ENCODE results near the gene HPGDS.

HPGDS gene

GRCh38 chr4:94359221-94359620 lies 16.6 kb upstream of the HPGDS start:
- Histone ChIP-seq H3K9ac (ENCODE audit: low read depth in 1 of 2, low read length in 2 of 2) (no peak overlapping the region), H3K9me3 (ENCODE audit: control insufficient read depth in 2 of 2, low read length in 2 of 2) (no peaks in the 10 kb centered on the region), H3K27me3 (ENCODE audit: control insufficient read depth in 2 of 2, insufficient read depth in 2 of 2, low read length in 2 of 2) (no peaks in the 10 kb centered on the region), H3K27ac (ENCODE audit: low read depth in 2 of 2, low read length in 2 of 2) (no peak overlapping the region), H3K4me1 (ENCODE audit: control insufficient read depth in 2 of 2, insufficient read depth in 2 of 2, low read length in 2 of 2) (no peaks in the 10 kb centered on the region), H3K36me3 (ENCODE audit: control insufficient read depth in 2 of 2, insufficient read depth in 2 of 2, low read length in 2 of 2) (no peaks in the 10 kb centered on the region), H3K4me3 (ENCODE audit: low read length in 2 of 2) (no peak overlapping the region)

DNA sequence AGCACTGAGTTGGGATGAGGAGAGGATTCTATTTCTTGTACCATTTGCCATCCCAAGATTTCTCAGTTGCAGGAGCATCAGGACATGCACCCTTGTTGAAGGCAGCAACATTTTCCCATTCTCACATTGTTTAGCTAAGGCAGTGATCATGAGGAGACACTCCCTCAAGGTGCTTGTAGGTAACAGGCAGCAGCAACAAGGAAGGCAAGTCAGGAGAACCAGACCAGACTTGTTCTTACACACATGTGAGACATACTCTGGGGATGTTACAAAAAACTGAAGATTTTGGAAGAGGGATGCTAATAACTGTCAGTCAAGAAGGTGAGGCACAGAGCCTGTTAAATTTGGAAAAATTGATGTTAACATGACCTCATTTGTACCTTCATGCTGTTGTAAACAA lies 15.5 kb upstream of the HPGDS start:
- Histone ChIP-seq H3K9ac (ENCODE audit: low read depth in 1 of 2, low read length in 2 of 2) (no peak overlapping the region), H3K4me3 (ENCODE audit: low read length in 2 of 2) (no peak overlapping the region), H3K27me3 (ENCODE audit: control insufficient read depth in 2 of 2, insufficient read depth in 2 of 2, low read length in 2 of 2) (no peaks in the 10 kb centered on the region), H3K4me1 (ENCODE audit: control insufficient read depth in 2 of 2, insufficient read depth in 2 of 2, low read length in 2 of 2) (no peaks in the 10 kb centered on the region), H3K36me3 (ENCODE audit: control insufficient read depth in 2 of 2, insufficient read depth in 2 of 2, low read length in 2 of 2) (no peaks in the 10 kb centered on the region), H3K27ac (ENCODE audit: low read depth in 2 of 2, low read length in 2 of 2) (no peak overlapping the region), H3K9me3 (ENCODE audit: control insufficient read depth in 2 of 2, low read length in 2 of 2) (no peaks in the 10 kb centered on the region)

- no peaks in the 10 kb centered on the region for H3K9me3 ChIP-seq (ENCODE audit: control insufficient read depth in 2 of 2, low read length in 2 of 2)
- no peak overlapping the region for H3K9ac ChIP-seq (ENCODE audit: low read depth in 1 of 2, low read length in 2 of 2)
- H3K36me3 ChIP-seq (ENCODE audit: control insufficient read depth in 2 of 2, insufficient read depth in 2 of 2, low read length in 2 of 2): no peaks in the 10 kb centered on the region
- no peak overlapping the region for H3K4me3 ChIP-seq (ENCODE audit: low read length in 2 of 2)
- H3K4me1 ChIP-seq (ENCODE audit: control insufficient read depth in 2 of 2, insufficient read depth in 2 of 2, low read length in 2 of 2): no peaks in the 10 kb centered on the region
- H3K27ac ChIP-seq (ENCODE audit: low read depth in 2 of 2, low read length in 2 of 2): no peak overlapping the region
- no peaks in the 10 kb centered on the region for H3K27me3 ChIP-seq (ENCODE audit: control insufficient read depth in 2 of 2, insufficient read depth in 2 of 2, low read length in 2 of 2)
Observed at GRCh38 chr4:94357624-94358023, 15.0 kb upstream of the HPGDS start.

- H3K9me3 ChIP-seq (ENCODE audit: control insufficient read depth in 2 of 2, low read length in 2 of 2): no peaks in the 10 kb centered on the region
Observed at GRCh38 chr4:94356444-94356843, 13.8 kb upstream of the HPGDS start.

DNA sequence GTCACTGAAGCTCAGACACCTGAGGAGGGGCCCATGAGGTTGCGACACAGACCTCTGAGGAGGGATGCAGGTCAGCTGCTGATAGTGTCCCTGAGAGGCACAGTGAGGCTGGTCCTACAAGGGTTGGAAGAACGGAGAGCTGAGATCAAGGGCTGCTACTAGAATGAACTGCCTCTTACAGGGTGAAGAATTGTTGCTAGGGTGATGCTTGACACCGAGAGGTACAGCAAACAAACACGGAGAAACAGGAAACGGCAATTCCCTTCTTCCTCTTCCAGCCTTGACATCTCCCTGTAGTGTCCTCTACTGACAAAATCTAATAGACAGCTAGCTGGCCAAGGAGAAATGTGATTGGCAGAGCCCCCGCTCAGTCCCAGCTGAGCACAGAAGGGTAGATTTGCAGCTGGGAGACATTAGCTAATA lies 11.8 kb upstream of the HPGDS start:
- no peaks in the 10 kb centered on the region for H3K27me3 ChIP-seq (ENCODE audit: control insufficient read depth in 2 of 2, insufficient read depth in 2 of 2, low read length in 2 of 2)
- no peak overlapping the region for H3K9ac ChIP-seq (ENCODE audit: low read depth in 1 of 2, low read length in 2 of 2)
- H3K9me3 ChIP-seq (ENCODE audit: control insufficient read depth in 2 of 2, low read length in 2 of 2): no peaks in the 10 kb centered on the region
- H3K4me1 ChIP-seq (ENCODE audit: control insufficient read depth in 2 of 2, insufficient read depth in 2 of 2, low read length in 2 of 2): no peaks in the 10 kb centered on the region
- H3K27ac ChIP-seq (ENCODE audit: low read depth in 2 of 2, low read length in 2 of 2): no peak overlapping the region
- no peak overlapping the region for H3K4me3 ChIP-seq (ENCODE audit: low read length in 2 of 2)
- H3K36me3 ChIP-seq (ENCODE audit: control insufficient read depth in 2 of 2, insufficient read depth in 2 of 2, low read length in 2 of 2): no peaks in the 10 kb centered on the region

More at GRCh38 chr4:94356444-94356843, 13.8 kb upstream of the HPGDS start:
- Histone ChIP-seq H3K4me3 (ENCODE audit: low read length in 2 of 2) (no peak overlapping the region), H3K27ac (ENCODE audit: low read depth in 2 of 2, low read length in 2 of 2) (no peak overlapping the region), H3K9ac (ENCODE audit: low read depth in 1 of 2, low read length in 2 of 2) (no peak overlapping the region), H3K4me1 (ENCODE audit: control insufficient read depth in 2 of 2, insufficient read depth in 2 of 2, low read length in 2 of 2) (no peaks in the 10 kb centered on the region), H3K36me3 (ENCODE audit: control insufficient read depth in 2 of 2, insufficient read depth in 2 of 2, low read length in 2 of 2) (no peaks in the 10 kb centered on the region), H3K27me3 (ENCODE audit: control insufficient read depth in 2 of 2, insufficient read depth in 2 of 2, low read length in 2 of 2) (no peaks in the 10 kb centered on the region)

DNA sequence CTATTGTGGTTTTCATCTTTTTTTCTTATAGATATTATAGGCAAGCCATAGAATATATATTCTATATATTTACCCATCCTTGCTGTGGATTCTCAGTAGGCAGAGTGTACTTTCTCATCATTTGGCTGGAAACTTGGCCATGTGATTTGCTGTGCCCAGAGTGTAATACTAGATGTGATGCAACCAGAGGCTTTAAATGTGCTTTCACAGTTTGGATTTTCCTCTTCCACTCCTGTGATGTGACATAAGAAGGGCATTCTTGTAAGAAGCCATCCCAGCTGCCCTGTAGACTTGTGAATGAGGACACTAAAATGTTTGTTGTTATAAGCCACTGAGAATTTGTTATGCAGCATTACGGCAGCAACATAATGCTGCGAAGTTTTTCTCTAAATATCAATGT lies 10.4 kb upstream of the HPGDS start:
- Histone ChIP-seq H3K36me3 (ENCODE audit: control insufficient read depth in 2 of 2, insufficient read depth in 2 of 2, low read length in 2 of 2) (no peaks in the 10 kb centered on the region), H3K27me3 (ENCODE audit: control insufficient read depth in 2 of 2, insufficient read depth in 2 of 2, low read length in 2 of 2) (no peaks in the 10 kb centered on the region), H3K9me3 (ENCODE audit: control insufficient read depth in 2 of 2, low read length in 2 of 2) (no peaks in the 10 kb centered on the region), H3K27ac (ENCODE audit: low read depth in 2 of 2, low read length in 2 of 2) (no peak overlapping the region), H3K4me1 (ENCODE audit: control insufficient read depth in 2 of 2, insufficient read depth in 2 of 2, low read length in 2 of 2) (no peaks in the 10 kb centered on the region), H3K9ac (ENCODE audit: low read depth in 1 of 2, low read length in 2 of 2) (no peak overlapping the region), H3K4me3 (ENCODE audit: low read length in 2 of 2) (no peak overlapping the region)

- no peak overlapping the region for H3K27ac ChIP-seq (ENCODE audit: low read depth in 2 of 2, low read length in 2 of 2)
- no peak overlapping the region for H3K9ac ChIP-seq (ENCODE audit: low read depth in 1 of 2, low read length in 2 of 2)
- H3K4me3 ChIP-seq (ENCODE audit: low read length in 2 of 2): no peak overlapping the region
- H3K9me3 ChIP-seq (ENCODE audit: control insufficient read depth in 2 of 2, low read length in 2 of 2): no peaks in the 10 kb centered on the region
- H3K27me3 ChIP-seq (ENCODE audit: control insufficient read depth in 2 of 2, insufficient read depth in 2 of 2, low read length in 2 of 2): no peaks in the 10 kb centered on the region
- no peaks in the 10 kb centered on the region for H3K4me1 ChIP-seq (ENCODE audit: control insufficient read depth in 2 of 2, insufficient read depth in 2 of 2, low read length in 2 of 2)
- H3K36me3 ChIP-seq (ENCODE audit: control insufficient read depth in 2 of 2, insufficient read depth in 2 of 2, low read length in 2 of 2): no peaks in the 10 kb centered on the region
Observed at GRCh38 chr4:94352163-94352562, 9.5 kb upstream of the HPGDS start.

- Histone ChIP-seq H3K9ac (ENCODE audit: low read depth in 1 of 2, low read length in 2 of 2) (no peak overlapping the region), H3K9me3 (ENCODE audit: control insufficient read depth in 2 of 2, low read length in 2 of 2) (no peaks in the 10 kb centered on the region), H3K36me3 (ENCODE audit: control insufficient read depth in 2 of 2, insufficient read depth in 2 of 2, low read length in 2 of 2) (no peaks in the 10 kb centered on the region), H3K4me3 (ENCODE audit: low read length in 2 of 2) (no peak overlapping the region), H3K27ac (ENCODE audit: low read depth in 2 of 2, low read length in 2 of 2) (no peak overlapping the region), H3K4me1 (ENCODE audit: control insufficient read depth in 2 of 2, insufficient read depth in 2 of 2, low read length in 2 of 2) (no peaks in the 10 kb centered on the region), H3K27me3 (ENCODE audit: control insufficient read depth in 2 of 2, insufficient read depth in 2 of 2, low read length in 2 of 2) (no peaks in the 10 kb centered on the region)
Observed at GRCh38 chr4:94351319-94351718, 8.7 kb upstream of the HPGDS start.

- Histone ChIP-seq H3K27ac (ENCODE audit: low read depth in 2 of 2, low read length in 2 of 2) (no peak overlapping the region), H3K9ac (ENCODE audit: low read depth in 1 of 2, low read length in 2 of 2) (no peak overlapping the region)
Observed at GRCh38 chr4:94350095-94350494, 7.5 kb upstream of the HPGDS start.

GRCh38 chr4:94349193-94349592 lies 6.6 kb upstream of the HPGDS start:
- Histone ChIP-seq H3K4me3 (ENCODE audit: low read length in 2 of 2) (no peak overlapping the region), H3K9me3 (ENCODE audit: control insufficient read depth in 2 of 2, low read length in 2 of 2) (no peaks in the 10 kb centered on the region), H3K9ac (ENCODE audit: low read depth in 1 of 2, low read length in 2 of 2) (no peak overlapping the region), H3K36me3 (ENCODE audit: control insufficient read depth in 2 of 2, insufficient read depth in 2 of 2, low read length in 2 of 2) (no peaks in the 10 kb centered on the region), H3K27me3 (ENCODE audit: control insufficient read depth in 2 of 2, insufficient read depth in 2 of 2, low read length in 2 of 2) (no peaks in the 10 kb centered on the region), H3K4me1 (ENCODE audit: control insufficient read depth in 2 of 2, insufficient read depth in 2 of 2, low read length in 2 of 2) (no peaks in the 10 kb centered on the region), H3K27ac (ENCODE audit: low read depth in 2 of 2, low read length in 2 of 2) (no peak overlapping the region)

More at GRCh38 chr4:94350095-94350494, 7.5 kb upstream of the HPGDS start:
- Histone ChIP-seq H3K9me3 (ENCODE audit: control insufficient read depth in 2 of 2, low read length in 2 of 2) (no peaks in the 10 kb centered on the region), H3K4me3 (ENCODE audit: low read length in 2 of 2) (no peak overlapping the region), H3K27me3 (ENCODE audit: control insufficient read depth in 2 of 2, insufficient read depth in 2 of 2, low read length in 2 of 2) (no peaks in the 10 kb centered on the region), H3K4me1 (ENCODE audit: control insufficient read depth in 2 of 2, insufficient read depth in 2 of 2, low read length in 2 of 2) (no peaks in the 10 kb centered on the region), H3K36me3 (ENCODE audit: control insufficient read depth in 2 of 2, insufficient read depth in 2 of 2, low read length in 2 of 2) (no peaks in the 10 kb centered on the region)

DNA sequence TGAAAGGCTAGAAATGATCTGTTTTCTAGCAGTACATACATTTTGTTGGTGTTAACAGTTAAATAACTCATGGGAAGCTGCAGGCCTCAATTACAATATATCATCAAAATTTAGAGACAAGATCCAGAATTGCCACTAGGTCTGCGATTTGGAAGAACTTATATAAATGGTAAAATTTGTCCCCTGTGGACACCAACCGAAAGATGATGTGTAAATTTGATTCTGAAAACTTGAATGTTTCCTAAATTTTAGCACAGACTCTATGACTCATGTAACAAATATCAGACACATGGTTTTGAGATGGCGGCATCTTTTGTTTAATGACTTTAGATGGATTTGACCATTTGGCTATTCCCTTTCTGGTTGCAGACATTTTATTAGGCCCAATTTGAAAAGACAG lies 6.0 kb upstream of the HPGDS start:
- Histone ChIP-seq H3K36me3 (ENCODE audit: control insufficient read depth in 2 of 2, insufficient read depth in 2 of 2, low read length in 2 of 2) (no peaks in the 10 kb centered on the region), H3K4me1 (ENCODE audit: control insufficient read depth in 2 of 2, insufficient read depth in 2 of 2, low read length in 2 of 2) (no peaks in the 10 kb centered on the region), H3K9ac (ENCODE audit: low read depth in 1 of 2, low read length in 2 of 2) (no peak overlapping the region), H3K27me3 (ENCODE audit: control insufficient read depth in 2 of 2, insufficient read depth in 2 of 2, low read length in 2 of 2) (no peaks in the 10 kb centered on the region), H3K27ac (ENCODE audit: low read depth in 2 of 2, low read length in 2 of 2) (no peak overlapping the region), H3K9me3 (ENCODE audit: control insufficient read depth in 2 of 2, low read length in 2 of 2) (no peaks in the 10 kb centered on the region), H3K4me3 (ENCODE audit: low read length in 2 of 2) (no peak overlapping the region)
